Large intestine (tissue), 3 donors: ENCODE results near the gene KAZN. TPM values are rescaled to one million over a fixed set of nuclear protein-coding genes. Genes with fewer than 3 reads are reported as not detected.

Experiments
- DNase-seq, 2 donors: peaks; one replicate each; pipeline versions ENCODE4 v3.0.0 to v3.0.0-alpha.2; 2013
- H3K27ac ChIP-seq: one replicate; pipeline ENCODE4 v1.5.1; 2013; ENCODE audit warnings: low read length
- H3K27me3 ChIP-seq: 2 replicates; pipeline ENCODE4 v1.6.1; 2013; ENCODE audit warnings: low read length; ENCODE audit not compliant: control insufficient read depth, insufficient read depth
- H3K36me3 ChIP-seq: 2 replicates; pipeline ENCODE4 v1.6.1; 2013; ENCODE audit warnings: low read length; ENCODE audit not compliant: control insufficient read depth, insufficient read depth
- H3K4me1 ChIP-seq: one replicate; pipeline ENCODE4 v1.6.1; 2013; ENCODE audit warnings: low read length; ENCODE audit not compliant: control insufficient read depth, insufficient read depth
- H3K4me3 ChIP-seq: one replicate; pipeline ENCODE4 v1.5.1; 2013; ENCODE audit warnings: low read length
- H3K9me3 ChIP-seq: one replicate; pipeline ENCODE4 v1.6.1; 2013; ENCODE audit warnings: mild to moderate bottlenecking, low read depth, low read length, moderate library complexity; ENCODE audit not compliant: control insufficient read depth
- WGBS: methylation state at CpG from one replicate; pipeline ENCODE4 v1.1.5; 2013; ENCODE audit warnings: low lambda C conversion rate; ENCODE audit not compliant: insufficient coverage; 5-methylcytosine and 5-hydroxymethylcytosine counted together
- polyA plus RNA-seq: library from polyadenylated mRNA; unstranded; fragments of 120-200 nt; gene quantifications from one replicate; pipeline ENCODE4 v1.2.1, GENCODE V29; 2013

The KAZN gene
- polyA plus RNA-seq, 1 donor: 30.4 TPM

- Histone ChIP-seq H3K9me3 (no peaks in the 10 kb centered on the region), H3K27ac (no peak overlapping the region), H3K36me3 (no peaks in the 10 kb centered on the region), H3K27me3 (no peaks in the 10 kb centered on the region), H3K4me1 (peaks cover 5% of the 10 kb centered on the region), H3K4me3 (no peak overlapping the region)
- DNase-seq: no peak
- WGBS: no CpG with 5 or more reads among the region's 10 CpGs
Observed at GRCh38 chr1:14919289-14919688, 320.8 kb downstream of the KAZN start.

GRCh38 chr1:14919751-14920150 lies 321.3 kb downstream of the KAZN start:
- DNase-seq: peak in 1 of 2 donors; percentile 63
- H3K4me3 ChIP-seq: no peak overlapping the region
- no peaks in the 10 kb centered on the region for H3K9me3 ChIP-seq
- no peaks in the 10 kb centered on the region for H3K36me3 ChIP-seq
- 50% methylated on average over 2 of the region's 5 CpGs for WGBS
- H3K4me1 ChIP-seq: peaks cover 3% of the 10 kb centered on the region
- H3K27me3 ChIP-seq: no peaks in the 10 kb centered on the region
- no peak overlapping the region for H3K27ac ChIP-seq

GRCh38 chr1:14921057-14921456 lies 322.6 kb downstream of the KAZN start:
- Histone ChIP-seq H3K27ac (no peak overlapping the region), H3K36me3 (no peaks in the 10 kb centered on the region), H3K9me3 (no peaks in the 10 kb centered on the region), H3K27me3 (peaks cover 5% of the 10 kb centered on the region), H3K4me1 (peaks cover 12% of the 10 kb centered on the region), H3K4me3 (no peak overlapping the region)
- no peak for DNase-seq
- WGBS: no CpG with 5 or more reads among the region's 7 CpGs

GRCh38 chr1:14922942-14923726 lies 324.6 kb downstream of the KAZN start:
- no peak for DNase-seq
- Histone ChIP-seq H3K4me3 (peak overlapping the region; percentile 18), H3K36me3 (no peaks in the 10 kb centered on the region), H3K27ac (no peak overlapping the region), H3K9me3 (no peaks in the 10 kb centered on the region), H3K27me3 (peaks cover 5% of the 10 kb centered on the region), H3K4me1 (peaks cover 19% of the 10 kb centered on the region)
- no CpG with 5 or more reads among the region's 11 CpGs for WGBS

GRCh38 chr1:14923727-14924452 lies 325.4 kb downstream of the KAZN start:
- peak; percentile 72 to 79 for DNase-seq

GRCh38 chr1:14924455-14925331 lies 326.2 kb downstream of the KAZN start:
- peak overlapping the region; percentile 26 for H3K27ac ChIP-seq
- H3K27me3 ChIP-seq: peaks cover 5% of the 10 kb centered on the region
- H3K4me3 ChIP-seq: peak overlapping the region; percentile 79
- H3K9me3 ChIP-seq: no peaks in the 10 kb centered on the region
- peaks cover 30% of the 10 kb centered on the region for H3K4me1 ChIP-seq
- no peaks in the 10 kb centered on the region for H3K36me3 ChIP-seq
- DNase-seq: peak in 1 of 2 donors; percentile 76
- no CpG with 5 or more reads among the region's 94 CpGs for WGBS

More at GRCh38 chr1:14923727-14924452, 325.4 kb downstream of the KAZN start:
- H3K4me1 ChIP-seq: peaks cover 24% of the 10 kb centered on the region
- H3K27ac ChIP-seq: no peak overlapping the region
- WGBS: no CpG with 5 or more reads among the region's 101 CpGs
- H3K27me3 ChIP-seq: peaks cover 5% of the 10 kb centered on the region
- peak overlapping the region; percentile 18 for H3K4me3 ChIP-seq
- H3K36me3 ChIP-seq: no peaks in the 10 kb centered on the region
- H3K9me3 ChIP-seq: no peaks in the 10 kb centered on the region

GRCh38 chr1:14925336-14926136 lies 327.1 kb downstream of the KAZN start:
- WGBS: no CpG with 5 or more reads among the region's 12 CpGs
- Histone ChIP-seq H3K4me3 (peak overlapping the region; percentile 79), H3K27me3 (peaks cover 5% of the 10 kb centered on the region)

GRCh38 chr1:14926229-14926628 lies 327.7 kb downstream of the KAZN start:
- peaks cover 39% of the 10 kb centered on the region for H3K4me1 ChIP-seq
- 100% methylated on average over 1 of the region's 3 CpGs for WGBS
- no peaks in the 10 kb centered on the region for H3K36me3 ChIP-seq
- H3K9me3 ChIP-seq: no peaks in the 10 kb centered on the region
- H3K27me3 ChIP-seq: peaks cover 5% of the 10 kb centered on the region
- H3K4me3 ChIP-seq: no peak overlapping the region
- DNase-seq: no peak
- H3K27ac ChIP-seq: no peak overlapping the region

More at GRCh38 chr1:14925336-14926136, 327.1 kb downstream of the KAZN start:
- H3K27ac ChIP-seq: peak overlapping the region; percentile 26
- peaks cover 39% of the 10 kb centered on the region for H3K4me1 ChIP-seq
- H3K9me3 ChIP-seq: no peaks in the 10 kb centered on the region
- no peak for DNase-seq
- no peaks in the 10 kb centered on the region for H3K36me3 ChIP-seq

GRCh38 chr1:14926818-14927575 lies 328.5 kb downstream of the KAZN start:
- H3K4me3 ChIP-seq: no peak overlapping the region
- no peaks in the 10 kb centered on the region for H3K36me3 ChIP-seq
- peaks cover 5% of the 10 kb centered on the region for H3K27me3 ChIP-seq
- H3K27ac ChIP-seq: no peak overlapping the region
- no peaks in the 10 kb centered on the region for H3K9me3 ChIP-seq
- 83% methylated on average over 4 of the region's 12 CpGs for WGBS
- DNase-seq: no peak
- H3K4me1 ChIP-seq: peaks cover 39% of the 10 kb centered on the region
